Spleen (tissue), 7 donors: Measurements from ENCODE around the gene KIF1A.

Source experiments
- POLR2A ChIP-seq, 3 donors: fragments of 450-650 bp; IDR thresholded peaks; one replicate each; pipeline ENCODE4 v1.5.1; 2017; ENCODE audit warnings: antibody characterized with exemption in 3 of 3, mild to moderate bottlenecking in 1 of 3
- TF ChIP-seq, protein P1 (sequence below), 11 experiments: fragments of 200-600 bp in 7 of 11; fragments of 450-650 bp in 4 of 11; sonication (generic) in 4 of 11; IDR thresholded peaks in 8 of 11; conservative IDR thresholded peaks in 3 of 11; 1 replicate in 7 of 11; 2 replicates in 4 of 11; pipeline versions ENCODE4 v1.4.0 to v1.8.0; 2016 to 2021; ENCODE audit warnings: antibody characterized with exemption in 11 of 11, inconsistent platforms in 4 of 11, mild to moderate bottlenecking in 1 of 11
- donor health status: DM: no; HTN: no; CAD: no; lungs with moderate emphysema.
- donor health status: DM: no; HTN: no; CAD: no.
- donor health status: DM: no; HTN: no; CAD: no.

DNA sequence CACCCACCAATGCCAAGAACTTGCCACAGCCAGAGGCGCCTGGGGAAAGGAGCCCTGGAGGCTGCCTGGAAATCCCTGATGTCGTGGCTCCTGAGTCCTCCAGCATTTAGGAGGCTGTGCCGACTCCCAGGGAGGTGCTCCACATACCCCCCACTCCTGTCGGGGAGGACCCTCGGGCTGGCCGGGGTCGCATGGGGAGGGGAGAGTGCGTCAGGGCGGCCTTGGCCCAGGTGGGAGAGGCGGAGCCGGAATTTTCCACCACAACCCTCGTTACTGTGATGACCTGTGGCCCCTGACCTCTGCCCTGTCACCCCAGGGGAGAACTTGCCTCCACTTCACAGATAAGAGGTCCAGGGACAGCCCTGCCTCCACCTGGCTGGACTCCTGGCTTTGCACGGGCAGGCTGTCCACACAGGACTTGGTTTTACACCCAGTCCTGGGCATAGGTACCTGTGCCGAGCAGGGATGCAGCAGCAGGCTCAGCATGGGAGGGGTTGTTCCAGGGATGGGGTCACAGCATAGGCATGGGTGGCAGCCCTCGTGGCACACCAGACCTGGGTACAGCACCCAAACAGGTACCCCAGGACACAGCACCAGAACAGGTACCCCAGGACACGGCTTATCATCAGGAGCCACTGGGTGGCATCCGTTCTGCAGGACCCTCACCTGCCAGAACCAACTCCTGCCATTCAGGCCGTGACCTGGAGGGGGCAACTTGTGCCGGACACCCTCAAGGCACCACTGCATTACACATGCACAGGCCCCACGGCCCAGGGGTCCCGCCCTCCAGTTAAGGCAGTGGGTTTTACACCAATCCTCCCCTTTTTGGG lies 36.3 kb upstream of the KIF1A start:
- TF ChIP-seq, protein P1, sequence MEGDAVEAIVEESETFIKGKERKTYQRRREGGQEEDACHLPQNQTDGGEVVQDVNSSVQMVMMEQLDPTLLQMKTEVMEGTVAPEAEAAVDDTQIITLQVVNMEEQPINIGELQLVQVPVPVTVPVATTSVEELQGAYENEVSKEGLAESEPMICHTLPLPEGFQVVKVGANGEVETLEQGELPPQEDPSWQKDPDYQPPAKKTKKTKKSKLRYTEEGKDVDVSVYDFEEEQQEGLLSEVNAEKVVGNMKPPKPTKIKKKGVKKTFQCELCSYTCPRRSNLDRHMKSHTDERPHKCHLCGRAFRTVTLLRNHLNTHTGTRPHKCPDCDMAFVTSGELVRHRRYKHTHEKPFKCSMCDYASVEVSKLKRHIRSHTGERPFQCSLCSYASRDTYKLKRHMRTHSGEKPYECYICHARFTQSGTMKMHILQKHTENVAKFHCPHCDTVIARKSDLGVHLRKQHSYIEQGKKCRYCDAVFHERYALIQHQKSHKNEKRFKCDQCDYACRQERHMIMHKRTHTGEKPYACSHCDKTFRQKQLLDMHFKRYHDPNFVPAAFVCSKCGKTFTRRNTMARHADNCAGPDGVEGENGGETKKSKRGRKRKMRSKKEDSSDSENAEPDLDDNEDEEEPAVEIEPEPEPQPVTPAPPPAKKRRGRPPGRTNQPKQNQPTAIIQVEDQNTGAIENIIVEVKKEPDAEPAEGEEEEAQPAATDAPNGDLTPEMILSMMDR (IDR thresholded peaks at IDR 0.05 in 8 of 11, conservative IDR thresholded peaks at IDR 0.05 in 3 of 11) = no peak
- no peak for TF ChIP-seq POLR2A (IDR thresholded peaks at IDR 0.05)
